ENCODE results near the gene PIP5KL1.
"Not testable (repeated sequence)": the region's sequence is repeated elsewhere in the genome, so short reads cannot be mapped to it uniquely, and the experiment has no call there.

Gene PIP5KL1

GRCh38 chr9:127893392-127893791 is 37.2 kb downstream of the PIP5KL1 start:
- DNase-seq (ENCODE audit: low spot score) = no peak

GRCh38 chr9:127892831-127893230 is 37.7 kb downstream of the PIP5KL1 start:
- DNase-seq (ENCODE audit: low spot score) = no peak

GRCh38 chr9:127890053-127890452 is 40.5 kb downstream of the PIP5KL1 start:
- no peak for DNase-seq (ENCODE audit: low spot score)

DNA sequence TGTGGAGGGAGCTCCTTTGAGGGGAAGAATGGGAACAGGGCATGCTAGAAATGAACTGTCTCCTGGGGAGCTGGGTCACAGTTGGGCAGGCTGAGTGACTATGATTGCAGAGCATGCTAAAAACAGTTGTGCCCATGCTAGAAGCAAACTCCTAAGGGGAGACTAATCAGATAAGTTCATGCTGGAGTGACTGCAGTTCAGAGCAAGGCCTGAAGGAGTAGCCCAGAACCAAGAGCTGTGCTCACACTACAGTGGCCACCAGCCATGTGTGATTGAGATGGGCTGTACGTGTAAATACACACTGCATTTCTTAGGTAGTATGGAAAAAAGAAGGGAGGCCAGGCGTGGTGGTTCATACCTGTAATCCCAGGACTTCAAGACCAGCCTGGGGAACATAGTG is 42.8 kb downstream of the PIP5KL1 start:
- DNase-seq (ENCODE audit: low spot score) = no peak

GRCh38 chr9:127886401-127886972 is 44.1 kb downstream of the PIP5KL1 start:
- no peak for DNase-seq (ENCODE audit: low spot score)

- no peak for DNase-seq (ENCODE audit: low spot score)
These were observed 44.9 kb downstream of the PIP5KL1 start for GRCh38 chr9:127885508-127886281.

GRCh38 chr9:127884976-127885490 is 45.5 kb downstream of the PIP5KL1 start:
- no peak for DNase-seq (ENCODE audit: low spot score)

DNA sequence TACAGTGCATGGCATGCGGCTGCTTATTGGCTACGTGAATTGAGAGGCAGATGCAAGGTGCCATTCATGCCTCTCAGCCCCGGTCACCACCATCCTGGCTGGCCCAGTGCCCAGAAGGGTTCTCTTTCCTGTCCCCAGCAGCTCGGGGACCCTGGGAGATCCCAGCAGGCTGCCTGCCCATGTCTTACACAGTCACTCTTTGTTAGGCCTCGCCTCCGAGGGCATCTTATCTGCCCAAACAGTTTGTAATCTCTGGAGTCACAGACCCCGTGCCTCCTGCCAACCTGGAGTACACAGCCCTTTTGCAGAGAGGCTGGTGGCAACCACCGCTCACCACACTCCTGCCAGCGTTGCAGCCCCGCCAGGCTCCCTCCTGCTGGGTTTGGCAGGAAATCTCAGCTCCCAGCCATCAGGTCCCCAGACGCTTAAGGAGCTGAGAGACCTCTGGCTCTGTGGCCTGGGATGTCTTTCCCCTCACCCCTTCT is 46.1 kb downstream of the PIP5KL1 start:
- peak; percentile 86 for DNase-seq (ENCODE audit: low spot score)

GRCh38 chr9:127883959-127884358 is 46.6 kb downstream of the PIP5KL1 start:
- DNase-seq (ENCODE audit: low spot score) = no peak

GRCh38 chr9:127881715-127882114 is 48.9 kb downstream of the PIP5KL1 start:
- DNase-seq (ENCODE audit: low spot score) = not testable (repeated sequence)

- no peak for DNase-seq (ENCODE audit: low spot score)
These were observed 50.4 kb downstream of the PIP5KL1 start for GRCh38 chr9:127880143-127880542.

GRCh38 chr9:127878652-127879390 is 51.8 kb downstream of the PIP5KL1 start:
- DNase-seq (ENCODE audit: low spot score) = no peak

- no peak for DNase-seq (ENCODE audit: low spot score)
These were observed 52.5 kb downstream of the PIP5KL1 start for GRCh38 chr9:127878001-127878651.

GRCh38 chr9:127877566-127877998 is 53.0 kb downstream of the PIP5KL1 start, which contains the start of gene AK1:
TSS of gene AK1 (minus strand) at chr9:127877675. CDS start at chr9:127874617, 3,058 bp downstream.
- no peak for DNase-seq (ENCODE audit: low spot score)

DNA sequence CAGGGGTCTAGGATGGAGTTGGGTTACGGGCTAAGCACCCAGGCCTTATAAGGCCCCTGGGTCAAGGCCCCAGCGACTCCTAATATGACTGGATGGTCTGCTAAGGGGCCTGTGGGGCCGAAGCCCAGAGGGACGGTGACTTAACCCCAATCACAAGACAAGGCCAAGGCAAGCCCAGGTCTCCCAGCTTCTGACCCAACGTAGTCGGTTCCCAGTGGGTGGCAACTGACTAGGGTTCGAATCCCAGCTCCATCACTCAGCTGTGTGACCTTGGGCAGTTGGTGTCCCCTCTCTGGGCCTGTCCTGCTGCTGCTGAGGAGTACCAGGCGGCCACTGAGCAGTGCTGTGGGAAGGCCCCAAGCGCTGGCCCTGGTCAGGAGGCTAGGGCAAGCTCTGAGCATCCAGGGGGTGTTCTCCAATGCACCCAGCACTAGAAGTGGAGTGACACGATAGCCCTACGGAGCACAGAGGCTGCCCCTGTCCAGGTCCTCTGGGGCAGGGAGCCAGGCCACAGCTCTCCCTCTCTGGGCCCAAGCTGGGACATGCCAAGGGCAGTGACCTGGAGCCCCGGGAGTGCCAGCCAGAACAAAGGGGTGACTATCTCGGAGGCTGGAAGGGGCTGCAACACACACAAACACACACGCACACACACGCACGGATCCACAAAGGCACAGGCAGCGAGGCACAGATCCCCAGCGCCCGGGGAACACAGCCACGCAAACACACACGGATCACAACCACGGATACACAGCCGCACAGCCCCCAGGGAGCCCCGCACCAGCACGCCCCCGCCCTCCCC is 53.6 kb downstream of the PIP5KL1 start:
- DNase-seq (ENCODE audit: low spot score) = no peak

GRCh38 chr9:127876026-127876763 is 54.4 kb downstream of the PIP5KL1 start:
- DNase-seq (ENCODE audit: low spot score) = no peak

DNA sequence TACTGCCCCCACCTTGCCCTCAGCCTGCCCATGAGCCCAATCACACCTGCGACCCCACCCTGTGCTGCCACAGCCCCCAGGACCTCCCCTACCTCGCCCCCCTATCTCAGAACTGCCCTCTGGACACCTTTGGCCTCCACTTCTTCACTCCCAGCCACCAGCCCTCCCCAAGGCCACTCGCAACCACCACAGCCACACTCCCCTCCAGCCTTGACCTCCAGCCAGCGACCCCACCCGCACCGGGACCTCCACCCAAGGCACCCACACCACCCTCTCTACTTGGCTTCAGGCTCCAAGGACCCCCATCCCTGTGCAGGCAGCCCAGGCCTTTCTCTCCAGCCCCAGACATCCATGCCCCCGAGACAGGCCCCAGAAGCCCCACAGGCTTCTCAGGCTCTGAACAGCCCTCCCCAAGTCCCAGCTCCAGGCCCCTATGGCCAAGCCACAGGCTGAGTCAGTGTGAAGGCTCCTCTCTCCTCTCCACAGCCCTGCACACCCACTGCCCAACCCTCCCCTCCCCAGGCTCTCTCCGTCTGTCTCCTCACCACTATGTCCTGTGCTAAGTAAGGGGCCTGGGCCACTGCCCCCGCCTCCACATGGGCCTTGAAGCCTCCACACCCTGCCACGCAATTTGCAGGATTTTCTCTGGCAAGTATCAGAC is 55.1 kb downstream of the PIP5KL1 start:
- DNase-seq (ENCODE audit: low spot score) = no peak

GRCh38 chr9:127874301-127875221 is 56.0 kb downstream of the PIP5KL1 start:
- no peak for DNase-seq (ENCODE audit: low spot score)

DNA sequence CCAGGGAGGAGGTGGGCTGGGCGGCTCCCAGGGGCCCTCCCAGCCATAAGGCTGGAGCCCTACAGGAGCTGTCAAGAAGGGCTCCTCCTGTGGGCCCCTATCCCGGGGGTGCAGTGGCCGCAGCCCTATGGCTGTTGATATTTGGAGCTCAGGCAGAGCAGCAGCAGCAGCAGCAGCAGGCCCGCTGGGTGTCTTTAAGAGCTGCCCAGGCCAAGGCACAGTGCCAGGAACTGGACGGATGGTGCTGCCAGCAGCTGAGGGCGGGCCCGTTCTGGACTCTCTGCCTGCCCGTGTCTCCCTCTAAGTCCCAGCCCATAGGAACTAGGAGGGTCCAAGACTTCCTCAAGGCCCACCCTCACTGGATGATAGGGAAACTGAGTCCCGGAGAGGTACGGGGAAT is 56.7 kb downstream of the PIP5KL1 start:
- no peak for DNase-seq (ENCODE audit: low spot score)

Measured in COLO829 (cell line).